ENCODE measurements around the gene DACH2.

DNA sequence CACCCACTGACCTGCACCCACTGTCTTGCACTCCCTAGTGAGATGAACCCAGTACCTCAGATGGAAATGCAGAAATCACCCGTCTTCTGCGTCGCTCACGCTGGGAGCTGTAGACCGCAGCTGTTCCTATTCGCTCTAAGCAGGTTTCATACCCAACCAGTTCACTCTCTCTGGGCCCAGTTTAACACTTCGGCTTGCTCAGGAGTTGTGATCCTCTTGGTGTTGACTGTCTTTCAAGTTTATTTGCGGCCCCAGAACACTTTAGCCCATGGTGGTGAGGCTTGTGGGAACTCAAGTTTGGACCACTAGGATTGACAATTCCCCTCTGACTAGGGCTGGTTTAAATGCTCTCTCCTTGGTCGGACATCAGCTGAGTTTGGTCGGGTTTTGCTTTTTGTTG is 147.0 kb downstream of the DACH2 start:
- no peak for TF ChIP-seq L3MBTL2 (conservative IDR thresholded peaks at IDR 0.05)
- no peak for TF ChIP-seq ZNF384 (IDR thresholded peaks at IDR 0.05)
- no peak for TF ChIP-seq SP1 (IDR thresholded peaks at IDR 0.05)
- no peak for TF ChIP-seq BHLHE40 (IDR thresholded peaks at IDR 0.05; ENCODE audit: borderline replicate concordance)
- no peak for TF ChIP-seq FOXM1 (IDR thresholded peaks at IDR 0.05; ENCODE audit: borderline replicate concordance)
- TF ChIP-seq PKNOX1 (IDR thresholded peaks at IDR 0.05) = no peak
- TF ChIP-seq ARNT (IDR thresholded peaks at IDR 0.05) = no peak
- TF ChIP-seq CTBP1 (IDR thresholded peaks at IDR 0.05; ENCODE audit: borderline replicate concordance) = no peak
- no peak for TF ChIP-seq TARDBP (IDR thresholded peaks at IDR 0.05)
- no peak for TF ChIP-seq ELF4 (IDR thresholded peaks at IDR 0.05)
- TF ChIP-seq FOXK2 (IDR thresholded peaks at IDR 0.05) = no peak
- TF ChIP-seq HDGF (IDR thresholded peaks at IDR 0.05; ENCODE audit: borderline replicate concordance) = no peak

Data from HEK293T (cell line).